NCI-H446 treated with DMSO at 0.1 percent for 48 hours (cell line): ENCODE measurements around the gene NSRP1.
"Not testable (repeated sequence)": the region's sequence is repeated elsewhere in the genome, so short reads cannot be mapped to it uniquely, and the experiment has no call there.

Experiments
- DNase-seq: peaks from one replicate; lab custom pipeline; 2025; lab: John Stamatoyannopoulos, UW

Gene NSRP1

DNA sequence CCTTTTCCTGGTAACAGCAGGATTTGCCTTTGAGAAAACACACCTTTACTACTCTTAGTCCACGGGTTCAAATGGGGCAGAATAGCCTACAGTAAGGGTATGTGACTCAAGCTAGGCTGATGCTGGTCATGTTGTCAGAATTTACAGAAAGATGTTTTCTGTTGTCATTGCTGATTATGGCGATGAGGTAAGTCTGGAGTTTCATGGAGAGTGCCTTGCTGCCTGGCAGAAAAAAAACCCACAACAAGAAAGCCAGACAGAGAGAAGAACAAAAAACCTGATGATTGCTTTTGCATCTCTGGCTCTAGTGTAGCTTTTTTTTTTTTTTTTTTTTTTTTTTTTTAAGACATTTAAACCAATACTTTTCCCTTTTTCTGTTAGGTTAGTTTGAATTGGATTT lies 71.0 kb downstream of the NSRP1 start:
- no peak for DNase-seq

DNA sequence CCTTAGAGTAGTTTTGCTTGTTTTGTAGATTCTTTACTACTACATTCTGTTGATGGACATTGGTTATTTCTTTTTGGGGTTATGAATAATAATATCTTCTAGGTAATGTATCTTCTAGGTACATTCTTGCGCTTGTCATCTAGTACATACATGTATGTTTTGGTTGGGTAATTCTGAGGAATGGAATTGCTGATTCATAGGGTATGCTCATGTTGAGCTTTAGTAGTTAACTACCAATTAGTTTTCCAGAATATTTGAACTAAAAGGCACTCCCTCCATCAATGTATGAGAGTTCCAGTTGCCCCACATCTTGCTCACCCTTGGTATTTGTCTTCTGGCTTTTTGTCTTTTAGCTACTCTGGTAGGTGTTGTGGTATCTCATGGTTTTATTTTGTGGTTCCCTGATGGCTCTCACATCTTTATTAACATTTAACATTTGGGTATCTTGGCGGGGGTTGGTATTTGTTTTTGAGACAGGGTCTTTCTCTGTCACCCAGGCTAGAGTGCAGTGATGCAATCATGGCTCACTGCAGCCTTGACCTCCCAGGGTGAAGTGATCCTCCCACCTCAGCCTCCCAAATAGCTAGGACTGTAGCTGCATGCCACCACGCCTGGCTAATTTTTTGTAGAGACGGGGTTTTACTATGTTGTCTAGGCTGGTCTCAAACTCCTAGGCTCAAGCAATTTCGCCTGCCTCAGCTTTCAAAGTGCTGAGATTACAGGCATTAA lies 71.8 kb downstream of the NSRP1 start:
- no peak for DNase-seq

DNA sequence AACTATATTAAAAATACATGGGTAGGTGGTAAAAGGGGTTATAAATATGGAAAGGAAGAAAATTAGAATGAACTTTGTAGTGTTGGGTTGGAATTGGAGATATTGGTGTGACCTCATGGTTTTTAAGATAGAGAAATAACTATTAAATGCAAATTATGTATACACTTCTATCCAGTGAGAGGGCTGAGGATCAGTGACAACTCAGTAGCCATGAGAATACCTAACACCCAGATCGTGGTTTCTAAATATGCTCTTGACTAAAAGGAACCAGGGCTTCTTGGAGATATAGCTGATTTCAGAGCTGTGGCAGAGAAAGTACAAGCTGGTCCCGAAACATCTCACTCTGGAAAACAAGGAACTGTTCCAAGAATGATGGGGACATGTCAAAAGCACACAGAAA lies 74.5 kb downstream of the NSRP1 start:
- DNase-seq = no peak

DNA sequence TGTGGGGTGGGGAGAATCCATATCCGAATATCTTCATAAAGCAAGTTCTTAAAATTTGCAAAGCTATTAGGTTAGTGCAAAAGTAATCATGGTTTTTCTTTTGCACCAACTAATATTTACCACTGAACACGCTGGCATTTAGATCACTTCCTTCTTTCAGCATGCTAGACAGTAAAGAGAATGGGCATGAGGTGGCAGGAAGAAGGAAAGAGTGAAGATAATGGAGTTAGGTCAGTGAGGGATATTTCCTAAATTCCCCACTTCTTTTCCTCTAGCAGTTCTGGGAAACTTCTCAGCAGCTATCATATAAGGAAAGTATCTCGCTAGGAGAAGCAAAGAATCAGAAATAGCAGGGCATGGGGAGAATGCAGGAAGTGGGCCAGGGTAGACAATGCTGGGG lies 79.9 kb downstream of the NSRP1 start:
- DNase-seq = no peak

DNA sequence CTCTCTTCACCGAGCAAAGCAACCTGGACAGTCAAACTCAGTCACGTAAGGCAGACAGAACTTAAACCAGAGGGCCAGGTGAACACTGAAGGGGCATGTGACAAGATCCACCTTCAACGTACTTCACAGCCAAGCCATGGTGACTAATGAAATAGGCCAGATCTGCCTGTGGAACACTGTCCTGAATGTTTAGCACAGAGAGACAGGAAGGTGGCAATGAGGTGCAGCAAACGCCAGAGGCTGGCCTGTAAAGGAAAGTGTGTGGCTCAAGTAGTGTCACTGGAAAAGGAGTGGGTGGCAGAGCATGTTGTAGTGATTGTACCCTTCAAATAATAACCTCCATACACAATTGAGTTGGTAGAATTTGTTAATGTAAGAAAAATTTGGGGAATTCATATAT lies 80.8 kb downstream of the NSRP1 start:
- no peak for DNase-seq

DNA sequence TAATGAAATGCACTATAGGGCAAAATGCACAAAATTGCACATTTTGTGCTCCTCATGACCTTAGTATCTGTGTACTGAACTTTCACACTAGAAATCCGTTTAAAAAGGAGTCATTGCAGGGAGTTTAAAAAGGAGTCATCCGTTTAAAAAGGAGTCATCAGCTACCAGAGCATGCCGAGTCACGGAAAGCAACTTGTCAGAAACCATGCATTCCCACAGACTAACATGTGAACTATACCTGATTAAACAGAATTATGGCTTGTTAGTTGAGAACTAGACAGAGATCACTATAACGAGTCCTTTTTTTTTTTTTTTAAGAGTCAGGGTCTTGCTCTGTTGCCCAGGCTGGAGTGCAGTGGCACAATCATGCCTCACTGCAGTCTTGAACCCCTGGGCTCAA lies 83.0 kb downstream of the NSRP1 start:
- no peak for DNase-seq

DNA sequence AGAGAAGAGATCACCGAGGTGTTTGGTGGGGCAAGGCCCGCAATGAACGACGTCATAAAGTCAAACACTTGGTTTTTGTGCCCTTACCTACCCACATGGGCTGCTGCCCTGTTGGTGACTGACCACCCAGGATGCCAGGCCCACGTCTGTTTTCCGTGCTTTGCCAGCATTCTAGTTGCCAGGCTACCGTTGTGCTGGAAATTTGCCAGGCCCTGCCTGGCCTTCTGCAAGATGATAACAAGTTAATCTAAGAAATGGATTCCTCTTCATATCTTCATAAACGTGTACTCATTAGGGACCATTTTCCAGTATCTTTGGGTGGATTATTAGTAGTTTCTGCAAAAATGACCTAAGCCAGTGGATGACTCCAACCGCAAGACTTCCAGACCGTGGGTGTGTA lies 83.5 kb downstream of the NSRP1 start:
- no peak for DNase-seq

DNA sequence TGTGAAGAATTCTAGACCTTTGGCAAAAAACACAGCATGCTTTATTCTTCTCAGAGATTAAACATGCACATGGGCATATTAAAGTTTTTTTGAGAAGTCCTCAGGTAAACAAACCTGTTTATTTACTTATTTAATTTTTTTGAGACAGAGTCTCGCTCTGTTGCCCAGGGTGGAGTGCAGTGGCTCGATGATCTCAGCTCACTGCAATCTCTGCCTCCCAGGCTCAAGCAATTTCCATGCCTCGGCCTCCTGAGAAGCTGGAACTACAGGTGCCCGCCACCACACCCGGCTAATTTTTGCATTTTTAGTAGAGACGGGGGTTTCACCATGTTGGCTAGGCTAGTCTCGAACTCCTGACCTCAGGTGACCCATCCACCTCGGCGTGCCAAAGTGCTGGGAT lies 84.0 kb downstream of the NSRP1 start:
- DNase-seq = not testable (repeated sequence)

DNA sequence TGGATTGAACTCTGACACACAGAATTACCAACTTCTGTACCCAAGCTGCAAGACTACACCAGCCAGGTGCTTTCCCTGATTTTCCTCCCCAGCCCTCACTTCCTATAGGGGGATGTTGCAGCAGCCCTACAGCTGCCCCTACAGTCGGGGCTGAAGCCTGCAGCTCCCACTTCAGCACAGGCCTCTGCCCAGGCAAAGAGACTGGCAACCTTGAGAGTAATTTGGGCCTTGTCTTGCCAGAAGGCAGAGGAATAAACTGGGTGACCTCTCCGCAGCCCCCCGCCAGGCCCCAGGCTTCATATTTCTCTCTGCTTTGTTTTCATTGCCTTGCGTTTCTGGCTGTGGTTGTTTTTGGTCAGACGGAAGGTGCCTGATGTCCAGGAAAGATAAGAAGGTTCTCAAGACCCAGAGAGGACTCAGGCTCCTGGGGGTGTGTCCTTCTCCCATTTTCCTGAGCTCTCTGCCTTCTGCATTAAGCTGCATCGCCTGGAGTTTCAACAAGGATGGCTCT lies 86.9 kb downstream of the NSRP1 start:
- no peak for DNase-seq

DNA sequence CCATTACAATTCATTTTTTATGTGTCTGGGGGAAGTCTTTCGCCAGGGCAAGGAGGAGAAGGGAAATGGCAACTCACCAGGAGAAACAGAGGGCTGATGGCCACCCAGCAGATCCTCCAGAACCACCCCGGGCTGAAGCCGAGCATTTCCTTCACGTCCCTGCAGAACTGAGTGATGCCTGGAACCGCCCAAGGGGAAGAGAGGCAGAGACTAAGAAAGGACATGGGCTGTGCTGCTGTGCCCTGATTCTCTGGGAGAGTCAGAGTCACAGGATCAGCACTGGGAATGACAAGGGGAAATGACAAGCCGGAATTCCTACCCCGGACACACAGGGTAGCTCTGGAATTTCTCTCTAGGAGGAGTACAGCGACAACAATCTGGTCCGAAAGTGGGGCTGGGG lies 91.0 kb downstream of the NSRP1 start:
- DNase-seq = no peak

DNA sequence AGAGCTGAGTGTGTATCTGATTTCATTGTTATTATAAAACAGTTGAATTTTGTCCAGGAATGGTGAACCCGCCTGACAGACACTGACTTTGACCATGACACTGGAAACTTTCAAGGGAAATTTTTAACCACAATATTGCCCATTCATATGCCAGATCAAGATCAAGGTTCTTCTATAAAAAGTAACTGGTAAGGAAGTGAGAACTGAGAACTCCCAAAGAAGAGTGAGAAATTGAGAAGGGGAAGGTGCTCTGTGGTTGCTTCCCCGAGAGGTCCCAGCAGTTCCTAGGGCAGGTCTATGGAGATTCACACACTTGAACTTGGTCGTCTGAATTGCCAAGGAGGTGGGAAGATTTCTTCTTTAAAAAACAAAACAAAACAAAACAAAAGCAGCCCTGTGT lies 91.6 kb downstream of the NSRP1 start:
- no peak for DNase-seq

DNA sequence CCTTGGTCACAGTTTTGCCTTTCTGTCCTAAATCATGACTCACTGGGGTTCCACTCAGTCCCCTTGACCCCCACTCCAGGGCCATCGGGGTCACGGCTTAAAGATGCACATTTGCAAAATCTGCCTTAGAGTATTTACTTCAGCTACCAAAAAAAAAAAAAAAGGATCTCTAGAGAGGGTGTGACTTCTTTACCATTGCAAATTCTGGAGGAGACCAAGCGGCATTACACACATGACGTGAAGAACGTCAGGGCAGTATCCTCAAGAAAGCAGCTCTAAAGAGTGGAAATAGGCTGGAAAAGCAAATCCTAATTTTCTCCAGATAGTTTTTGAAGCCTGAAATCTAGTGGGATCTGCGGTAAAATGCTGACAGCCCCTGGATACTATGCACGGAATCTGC lies 93.3 kb downstream of the NSRP1 start:
- no peak for DNase-seq

DNA sequence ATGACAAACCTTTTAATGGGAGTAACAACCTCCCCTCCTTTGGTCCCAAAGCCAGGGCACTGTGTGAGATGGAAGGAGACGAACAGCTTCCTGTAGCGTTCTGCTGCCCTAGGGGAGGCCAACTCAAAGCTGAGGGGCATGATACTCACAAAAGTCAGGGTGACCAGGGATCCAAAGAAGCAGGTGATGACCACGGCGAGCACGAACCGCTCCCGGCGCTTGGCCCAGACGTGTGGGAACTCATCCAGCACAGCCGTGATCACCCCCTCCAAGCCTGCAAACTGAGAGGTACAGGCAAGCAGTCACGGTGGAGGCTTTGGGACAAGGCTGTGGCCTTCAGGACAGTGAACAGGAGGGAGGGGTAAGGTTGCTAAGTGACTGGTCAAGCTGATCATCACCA lies 93.8 kb downstream of the NSRP1 start:
- no peak for DNase-seq

DNA sequence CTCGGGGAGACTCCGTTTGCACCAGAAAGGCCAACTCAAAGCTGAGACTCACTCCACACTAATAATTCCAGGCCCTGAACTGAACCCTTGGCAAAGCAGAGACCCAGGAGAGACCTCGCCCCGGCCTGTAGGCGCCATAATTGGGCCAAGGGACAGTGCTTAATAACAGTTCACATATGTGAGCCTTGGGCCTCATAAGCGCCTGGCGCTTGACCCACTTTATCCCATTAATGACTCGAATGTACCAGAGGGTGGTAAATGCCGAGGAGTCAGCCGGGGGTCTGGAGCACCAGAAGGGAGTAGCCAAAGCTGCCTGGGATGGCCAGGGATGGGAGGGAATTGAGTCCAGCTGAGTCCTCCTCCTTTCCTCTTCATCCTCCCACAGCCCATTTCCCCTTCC lies 94.3 kb downstream of the NSRP1 start:
- no peak for DNase-seq

DNA sequence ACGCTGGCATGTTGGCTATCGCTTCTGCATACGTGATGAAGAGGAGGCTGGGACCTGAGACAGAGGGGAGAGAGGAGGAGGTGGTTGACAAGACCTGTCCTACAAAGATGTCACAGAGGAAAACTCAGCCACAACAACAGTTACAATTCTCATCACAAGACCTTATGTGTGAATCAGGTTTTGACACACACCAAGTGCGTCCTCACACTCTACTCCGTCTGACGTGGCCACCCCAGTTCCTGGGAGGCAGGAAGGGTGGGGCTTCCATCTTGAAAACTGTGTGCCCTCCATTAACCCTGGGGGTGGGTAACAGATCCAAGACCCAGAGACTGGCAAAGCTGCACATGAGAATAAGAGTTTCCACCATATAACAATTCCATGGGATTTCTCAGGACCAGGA lies 94.8 kb downstream of the NSRP1 start:
- DNase-seq = no peak

DNA sequence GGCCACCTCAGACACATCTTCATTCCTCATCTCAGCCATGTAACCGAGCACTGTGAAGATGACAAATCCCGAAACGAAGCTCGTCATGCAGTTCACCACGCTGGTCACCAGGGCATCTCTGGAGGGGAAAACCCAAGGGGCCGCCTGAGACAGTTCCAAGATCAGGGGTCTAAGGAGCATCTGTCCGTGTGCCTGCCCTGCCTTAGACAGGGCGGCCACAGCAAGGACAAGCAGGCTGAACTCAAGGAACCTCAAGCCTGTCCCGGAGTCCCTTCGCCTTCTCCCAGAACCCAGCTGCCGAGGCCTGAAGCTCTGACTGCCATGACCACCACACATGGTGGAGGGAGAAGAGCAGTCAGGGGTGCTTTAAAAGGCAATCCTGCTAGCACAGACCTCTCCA lies 96.1 kb downstream of the NSRP1 start:
- DNase-seq = no peak

DNA sequence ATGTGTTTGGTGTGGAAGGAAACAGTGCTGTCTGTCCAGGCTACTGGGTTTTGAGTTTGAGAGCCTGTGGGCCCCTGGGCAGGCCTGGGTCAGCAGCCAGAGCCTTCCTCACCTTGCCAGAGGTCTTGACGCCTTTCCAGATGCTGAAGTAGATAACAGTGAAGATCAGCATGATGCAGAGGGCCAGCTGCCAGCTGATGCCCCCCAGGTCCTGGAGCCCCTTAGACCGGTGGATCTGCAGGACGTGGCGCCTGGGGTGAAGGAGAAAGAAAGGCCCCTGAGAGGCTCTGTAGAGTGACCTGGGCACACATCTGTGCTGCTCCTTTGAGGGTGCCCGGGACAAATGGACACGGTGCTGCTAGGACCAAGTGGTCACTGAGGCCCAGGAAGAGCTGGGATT lies 100.4 kb downstream of the NSRP1 start:
- no peak for DNase-seq

DNA sequence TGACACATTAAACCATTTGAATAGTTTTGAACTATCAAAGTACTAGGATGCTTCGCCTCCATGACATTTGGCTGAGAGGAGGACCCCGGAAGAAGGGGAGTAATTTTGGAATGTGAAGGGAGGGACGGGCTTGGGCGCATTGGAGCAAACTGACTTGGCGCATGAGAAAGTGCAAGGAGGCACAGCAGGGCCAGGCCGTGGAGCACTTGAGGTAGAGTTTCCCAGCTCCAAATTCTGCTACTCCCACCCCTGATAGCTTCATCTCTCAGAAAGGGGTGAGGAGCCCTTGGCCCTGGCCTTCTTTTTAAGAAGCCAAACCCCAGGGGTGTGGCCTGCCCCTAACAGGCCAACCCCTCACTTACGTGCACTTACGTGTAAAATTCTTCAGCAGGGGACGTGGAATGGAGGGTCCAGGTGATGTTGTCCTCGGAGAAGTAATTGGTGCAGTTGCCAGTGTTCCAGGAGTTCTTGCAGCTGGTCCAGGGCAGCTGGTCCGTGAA lies 101.2 kb downstream of the NSRP1 start:
- DNase-seq = no peak

DNA sequence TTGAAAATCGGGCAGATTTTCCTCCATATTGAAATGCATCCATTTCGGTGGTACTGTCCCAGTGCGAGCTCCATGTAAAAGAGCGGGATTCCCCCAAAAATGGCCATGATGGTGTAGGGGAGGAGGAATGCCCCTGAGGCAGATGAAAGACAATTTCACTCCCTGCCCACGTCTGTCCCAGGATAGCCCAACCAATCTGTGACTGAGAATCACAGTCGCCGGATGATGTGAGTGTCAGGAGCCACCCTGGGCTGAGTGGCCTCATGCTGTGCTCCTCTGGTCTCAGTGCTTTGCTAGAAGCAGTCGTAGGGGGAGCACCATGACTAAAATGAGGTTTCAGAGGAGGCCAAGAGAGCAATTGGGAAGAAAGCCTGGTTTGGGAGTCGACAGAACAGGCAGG lies 102.2 kb downstream of the NSRP1 start:
- DNase-seq = no peak

DNA sequence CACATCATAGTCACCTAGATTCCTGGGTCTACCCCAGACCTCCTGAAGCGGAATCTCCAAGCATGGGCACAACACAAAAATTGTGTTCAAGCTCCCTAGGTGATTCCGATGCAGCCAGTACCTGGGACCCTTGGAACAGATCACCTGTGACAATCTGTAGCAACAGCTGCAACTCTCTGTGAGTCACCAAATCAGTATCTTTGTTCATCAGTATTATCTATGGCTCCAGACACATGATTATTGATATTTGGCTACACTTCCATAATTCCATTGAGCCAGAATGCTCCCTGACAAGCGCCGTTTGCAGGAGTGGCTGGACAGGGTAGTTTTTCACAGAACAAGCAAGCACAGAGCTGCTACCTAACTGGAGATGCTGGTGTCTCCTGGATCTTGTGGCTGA lies 102.7 kb downstream of the NSRP1 start:
- DNase-seq = no peak

DNA sequence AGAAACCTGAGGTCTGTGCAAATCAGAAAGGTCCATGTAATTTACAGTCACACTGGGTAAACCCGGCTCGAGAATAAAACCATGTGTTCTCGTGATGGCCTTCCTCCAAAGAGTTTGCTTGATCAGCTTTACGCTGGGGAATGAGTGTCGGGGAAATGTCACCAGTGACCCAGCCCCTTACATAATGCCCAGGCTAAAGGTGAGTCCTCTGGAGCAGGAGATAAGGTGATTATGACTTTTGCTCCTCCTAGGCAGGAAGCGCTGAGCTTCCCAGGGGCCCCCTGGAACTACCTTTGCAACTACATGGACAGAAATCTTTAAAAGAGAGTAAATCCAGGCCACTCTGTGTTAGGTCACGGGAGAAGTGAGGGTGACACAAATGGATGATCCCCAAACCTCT lies 103.2 kb downstream of the NSRP1 start:
- no peak for DNase-seq

DNA sequence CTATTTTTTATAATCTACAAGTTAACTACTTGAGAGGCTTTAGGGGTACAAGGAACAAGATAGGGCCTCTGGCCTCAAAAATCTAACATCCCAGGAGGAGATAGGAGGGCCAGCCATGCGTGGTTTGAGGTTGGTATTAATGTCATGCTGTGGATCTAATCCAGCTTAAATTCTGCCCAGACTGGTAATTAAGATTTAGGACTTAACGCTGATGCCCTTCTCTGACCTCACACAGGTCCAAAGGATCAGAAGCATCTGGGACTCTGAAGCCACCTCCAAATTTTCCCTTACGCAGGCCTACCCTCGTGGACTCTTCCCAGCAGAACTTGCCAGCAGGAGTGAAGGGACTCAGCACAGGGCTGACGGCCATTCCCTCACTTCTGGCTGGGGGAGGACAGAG lies 103.8 kb downstream of the NSRP1 start:
- DNase-seq = no peak

DNA sequence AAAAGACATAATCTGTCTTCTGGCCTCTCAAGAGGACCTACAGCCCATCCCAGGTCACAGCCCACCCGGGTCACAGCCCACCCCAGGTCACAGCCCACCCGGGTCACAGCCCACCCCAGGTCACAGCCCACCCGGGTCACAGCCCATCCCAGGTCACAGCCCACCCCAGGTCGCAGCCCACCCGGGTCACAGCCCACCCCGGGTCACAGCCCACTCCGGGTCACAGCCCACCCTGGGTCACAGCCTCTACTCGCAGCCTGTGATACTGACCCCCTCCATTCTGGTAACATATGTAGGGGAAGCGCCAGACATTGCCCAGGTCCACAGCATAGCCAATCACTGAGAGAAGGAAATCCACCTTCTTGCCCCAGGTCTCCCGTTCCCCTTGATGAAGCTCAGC lies 104.7 kb downstream of the NSRP1 start:
- no peak for DNase-seq

DNA sequence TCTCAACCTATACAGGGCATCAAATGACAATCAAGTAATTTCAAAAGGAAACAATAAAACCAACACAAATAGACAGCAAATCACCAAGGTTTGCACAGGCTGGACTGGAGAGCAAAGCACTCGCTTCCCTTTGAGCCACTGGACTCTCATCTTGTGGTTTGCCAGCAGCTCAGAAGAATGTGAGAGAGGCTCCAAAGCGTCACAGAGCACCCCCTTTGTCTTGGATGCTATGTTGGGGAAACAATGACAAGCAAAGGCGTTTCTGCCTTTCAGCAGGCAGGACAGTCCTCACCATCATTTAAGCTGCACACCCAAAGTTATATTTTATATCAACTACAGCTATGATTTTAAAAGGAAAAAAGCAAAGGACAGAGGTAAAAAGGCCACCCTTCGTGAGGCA lies 105.6 kb downstream of the NSRP1 start:
- DNase-seq = no peak
